PC-9 (cell line): ENCODE results near the gene KNCN.

Experiments
- CTCF ChIP-seq: fragments of 200-600 bp; sonication (generic); conservative IDR thresholded peaks from 2 replicates; pipeline ENCODE4 v1.6.1; 2017; ENCODE audit warnings: mixed run types, antibody characterized with exemption, mild to moderate bottlenecking, moderate library complexity
- EZH2 ChIP-seq: fragments of 200-600 bp; sonication (generic); IDR thresholded peaks from 2 replicates; pipeline ENCODE4 v1.8.0; 2017; ENCODE audit warnings: antibody characterized with exemption, low read depth

- TF ChIP-seq CTCF = no peak
- no peak for TF ChIP-seq EZH2
Observed at GRCh38 chr1:46512135-46512791, 39.2 kb downstream of the KNCN start.
